ENCODE measurements around the gene FBLN7.
A peak's percentile ranks its signal among the peaks of the same experiment; 100 is the strongest.
"Not testable (repeated sequence)": the region's sequence is repeated elsewhere in the genome, so short reads cannot be mapped to it uniquely, and the experiment has no call there.

FBLN7 gene

DNA sequence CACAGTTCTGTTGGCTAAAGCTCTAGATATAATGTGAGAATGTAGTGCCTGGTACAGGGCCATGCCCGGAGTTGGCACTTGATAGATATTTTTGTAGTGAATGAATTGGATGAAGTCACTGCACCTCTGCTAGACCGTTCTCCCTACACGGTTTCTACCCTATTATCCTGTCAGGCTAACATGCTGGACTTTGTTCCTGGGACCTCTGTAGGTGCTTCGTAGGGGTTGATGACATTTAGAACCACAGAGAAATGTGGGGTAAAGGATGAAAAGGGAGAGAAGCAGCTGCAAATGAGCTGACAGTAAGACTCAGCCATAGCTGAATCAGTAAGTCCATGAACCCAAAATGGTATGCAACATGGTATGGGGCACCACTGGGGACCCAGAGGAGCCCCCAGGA, 4.1 kb upstream of the FBLN7 start:
- peaks cover 5% of the 10 kb centered on the region for H3K9me3 Mint-ChIP-seq (ENCODE audit: low read depth)
- peaks cover 12% of the 10 kb centered on the region for H3K4me1 Mint-ChIP-seq (ENCODE audit: low read depth)
- no peak overlapping the region for H3K4me3 Mint-ChIP-seq
- H3K36me3 Mint-ChIP-seq, result peaks cover 6% of the 10 kb centered on the region
- H3K27me3 Mint-ChIP-seq, result peaks cover 11% of the 10 kb centered on the region
- no peak overlapping the region for H3K27ac Mint-ChIP-seq

DNA sequence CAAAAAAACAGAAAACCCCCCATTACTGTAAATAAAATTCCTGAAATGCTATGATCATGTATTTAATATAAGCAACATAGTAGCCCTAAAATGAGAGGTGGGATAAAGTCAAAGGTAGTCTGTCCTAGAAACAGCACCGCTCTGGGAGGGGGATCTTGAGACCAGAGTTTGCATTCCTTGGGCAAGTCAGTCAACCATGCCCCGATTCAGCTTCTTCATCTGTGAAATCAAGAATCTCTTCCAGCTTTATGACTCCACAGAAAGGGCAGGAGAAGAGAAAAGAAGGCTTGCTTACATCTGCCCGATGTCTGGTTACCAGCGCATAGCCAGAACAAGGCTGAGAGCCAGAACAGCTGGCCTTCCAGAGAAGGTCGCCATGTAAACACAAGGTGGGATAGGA, 2.1 kb upstream of the FBLN7 start:
- Mint-ChIP-seq H3K36me3 (peaks cover 6% of the 10 kb centered on the region), H3K4me1 (ENCODE audit: low read depth) (peaks cover 12% of the 10 kb centered on the region), H3K27ac (no peak overlapping the region), H3K27me3 (peaks cover 16% of the 10 kb centered on the region), H3K4me3 (no peak overlapping the region), H3K9me3 (ENCODE audit: low read depth) (peaks cover 5% of the 10 kb centered on the region)

DNA sequence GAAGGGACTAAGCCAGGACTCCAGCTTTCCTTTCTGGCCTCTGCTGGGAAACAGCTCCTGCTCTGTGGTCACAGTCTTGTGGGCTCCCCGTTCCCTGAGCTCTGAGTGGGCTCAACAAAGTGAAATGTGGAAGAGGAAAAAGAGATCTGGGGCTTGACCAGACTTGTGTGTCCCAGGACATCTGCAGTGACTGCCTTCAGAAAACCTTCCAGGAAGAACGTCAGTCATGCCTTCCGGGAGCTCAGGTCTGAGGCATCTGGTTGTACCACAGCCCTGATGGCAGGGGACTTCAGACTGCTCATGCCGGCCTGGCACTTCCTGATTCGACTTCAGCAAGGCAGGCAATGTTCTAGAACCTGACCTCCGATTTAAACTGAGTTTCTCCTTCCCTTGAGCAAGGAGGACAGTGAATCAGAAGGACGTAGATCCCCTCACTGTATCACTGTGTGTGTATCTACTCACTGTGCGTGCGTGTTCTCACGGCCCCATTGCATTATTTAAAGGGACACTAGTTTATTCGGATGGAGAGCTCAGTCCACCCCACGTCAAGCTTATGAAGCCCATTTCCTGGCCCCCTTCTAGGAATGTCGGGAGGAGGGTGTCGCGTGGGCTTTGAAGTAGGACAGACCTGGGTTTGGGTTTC, 548 bp upstream of the FBLN7 start:
- Mint-ChIP-seq H3K4me1 (ENCODE audit: low read depth) (peaks cover 10% of the 10 kb centered on the region), H3K36me3 (peaks cover 6% of the 10 kb centered on the region), H3K27me3 (peaks cover 16% of the 10 kb centered on the region), H3K4me3 (peak overlapping the region; percentile 78), H3K9me3 (ENCODE audit: low read depth) (peaks cover 3% of the 10 kb centered on the region), H3K27ac (peak overlapping the region; percentile 41)

DNA sequence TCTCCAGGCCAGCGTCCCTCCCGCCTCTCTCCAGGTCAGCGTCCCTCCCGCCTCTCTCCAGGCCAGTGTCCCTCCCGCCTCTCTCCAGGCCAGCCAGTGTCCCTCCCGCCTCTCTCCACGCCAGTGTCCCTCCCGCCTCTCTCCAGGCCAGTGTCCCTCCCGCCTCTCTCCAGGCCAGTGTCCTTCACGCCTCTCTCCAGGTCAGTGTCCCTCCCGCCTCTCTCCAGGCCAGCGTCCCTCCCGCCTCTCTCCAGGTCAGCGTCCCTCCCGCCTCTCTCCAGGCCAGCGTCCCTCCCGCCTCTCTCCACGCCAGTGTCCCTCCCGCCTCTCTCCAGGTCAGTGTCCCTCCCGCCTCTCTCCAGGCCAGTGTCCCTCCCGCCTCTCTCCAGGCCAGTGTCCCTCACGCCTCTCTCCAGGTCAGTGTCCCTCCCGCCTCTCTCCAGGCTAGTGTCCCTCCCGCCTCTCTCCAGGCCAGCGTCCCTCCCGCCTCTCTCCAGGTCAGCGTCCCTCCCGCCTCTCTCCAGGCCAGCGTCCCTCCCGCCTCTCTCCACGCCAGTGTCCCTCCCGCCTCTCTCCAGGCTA, 939 bp downstream of the FBLN7 start:
- peaks cover 16% of the 10 kb centered on the region for H3K27me3 Mint-ChIP-seq
- H3K4me3 Mint-ChIP-seq; H3K36me3 Mint-ChIP-seq; H3K27ac Mint-ChIP-seq; H3K9me3 Mint-ChIP-seq (ENCODE audit: low read depth); H3K4me1 Mint-ChIP-seq (ENCODE audit: low read depth): not testable (repeated sequence)

DNA sequence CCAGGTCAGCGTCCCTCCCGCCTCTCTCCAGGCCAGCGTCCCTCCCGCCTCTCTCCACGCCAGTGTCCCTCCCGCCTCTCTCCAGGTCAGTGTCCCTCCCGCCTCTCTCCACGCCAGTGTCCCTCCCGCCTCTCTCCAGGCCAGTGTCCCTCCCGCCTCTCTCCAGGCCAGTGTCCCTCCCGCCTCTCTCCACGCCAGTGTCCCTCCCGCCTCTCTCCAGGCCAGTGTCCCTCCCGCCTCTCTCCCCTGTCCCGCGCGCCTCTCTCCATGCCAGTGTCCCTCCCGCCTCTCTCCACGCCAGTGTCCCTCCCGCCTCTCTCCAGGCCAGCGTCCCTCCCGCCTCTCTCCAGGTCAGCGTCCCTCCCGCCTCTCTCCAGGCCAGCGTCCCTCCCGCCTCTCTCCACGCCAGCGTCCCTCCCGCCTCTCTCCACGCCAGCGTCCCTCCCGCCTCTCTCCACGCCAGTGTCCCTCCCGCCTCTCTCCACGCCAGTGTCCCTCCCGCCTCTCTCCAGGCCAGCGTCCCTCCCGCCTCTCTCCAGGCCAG, 1.5 kb downstream of the FBLN7 start:
- H3K4me1 Mint-ChIP-seq (ENCODE audit: low read depth); H3K4me3 Mint-ChIP-seq; H3K36me3 Mint-ChIP-seq; H3K9me3 Mint-ChIP-seq (ENCODE audit: low read depth); H3K27ac Mint-ChIP-seq: not testable (repeated sequence)
- H3K27me3 Mint-ChIP-seq, result peaks cover 16% of the 10 kb centered on the region

DNA sequence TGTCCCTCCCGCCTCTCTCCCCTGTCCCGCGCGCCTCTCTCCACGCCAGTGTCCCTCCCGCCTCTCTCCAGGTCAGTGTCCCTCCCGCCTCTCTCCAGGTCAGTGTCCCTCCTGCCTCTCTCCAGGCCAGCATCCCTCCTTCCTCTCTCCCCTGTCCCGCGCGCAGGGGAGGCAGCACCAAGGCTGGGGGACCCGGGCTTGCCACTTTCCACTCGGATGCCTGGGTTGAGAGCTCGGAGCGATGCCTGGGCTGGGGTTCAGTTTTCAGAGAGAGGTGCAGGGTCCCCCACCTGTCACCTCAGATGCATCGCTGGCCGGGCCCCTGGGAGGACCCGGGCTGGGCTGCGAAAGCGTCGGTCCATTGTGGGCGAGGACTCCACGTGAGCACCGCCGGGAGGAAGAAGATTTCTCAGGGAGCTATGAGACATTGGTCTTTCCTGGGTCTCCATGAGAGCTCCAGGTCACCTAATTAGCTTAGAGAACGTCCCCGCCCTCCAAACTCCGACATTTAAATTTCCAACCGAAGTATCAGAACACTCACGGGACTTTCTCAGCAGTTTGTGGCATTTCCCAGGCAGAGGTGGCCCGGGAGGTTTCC, 2.1 kb downstream of the FBLN7 start:
- Mint-ChIP-seq H3K4me1 (ENCODE audit: low read depth) (peaks cover 8% of the 10 kb centered on the region), H3K27me3 (peaks cover 16% of the 10 kb centered on the region), H3K4me3 (peak overlapping the region; percentile 42), H3K36me3 (no peaks in the 10 kb centered on the region), H3K27ac (no peak overlapping the region), H3K9me3 (ENCODE audit: low read depth) (no peaks in the 10 kb centered on the region)

DNA sequence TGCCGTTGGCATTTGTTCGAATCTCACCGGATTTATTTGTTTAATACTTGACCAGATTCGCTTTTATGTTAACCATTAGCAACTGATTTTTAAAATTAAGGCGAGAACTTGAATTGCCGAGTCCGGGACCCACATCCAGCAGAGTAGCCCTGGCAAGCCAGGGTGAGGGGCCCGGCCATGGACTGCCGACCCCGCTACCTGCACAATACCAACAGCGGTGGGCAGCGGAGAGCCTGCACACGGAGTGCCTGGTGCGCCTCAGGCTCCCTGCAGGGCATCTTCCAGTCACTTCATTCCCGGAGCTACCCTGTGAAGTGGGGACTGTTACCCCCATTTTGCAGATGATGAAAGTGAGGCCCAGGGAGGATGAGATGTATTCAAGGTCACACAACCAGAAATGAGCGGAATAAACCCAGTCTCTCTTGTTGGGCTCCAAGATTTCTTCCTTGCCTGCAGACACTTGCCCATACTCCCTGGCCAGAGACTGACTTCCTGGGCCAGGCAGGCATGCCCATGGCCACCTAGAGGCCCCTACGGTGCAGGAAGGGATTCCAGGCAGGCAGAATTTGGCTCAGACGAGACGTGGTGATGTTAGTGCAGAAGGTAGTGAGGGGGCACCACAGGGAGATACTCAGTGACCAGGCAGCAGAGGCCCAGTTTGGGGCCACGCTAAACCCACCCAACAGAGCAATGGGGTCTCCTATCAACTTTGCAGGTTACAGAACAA, 2.9 kb downstream of the FBLN7 start:
- no peaks in the 10 kb centered on the region for H3K9me3 Mint-ChIP-seq (ENCODE audit: low read depth)
- peaks cover 8% of the 10 kb centered on the region for H3K4me1 Mint-ChIP-seq (ENCODE audit: low read depth)
- H3K27me3 Mint-ChIP-seq, result peaks cover 15% of the 10 kb centered on the region
- H3K4me3 Mint-ChIP-seq, result peak overlapping the region; percentile 42
- H3K27ac Mint-ChIP-seq, result no peak overlapping the region
- no peaks in the 10 kb centered on the region for H3K36me3 Mint-ChIP-seq

DNA sequence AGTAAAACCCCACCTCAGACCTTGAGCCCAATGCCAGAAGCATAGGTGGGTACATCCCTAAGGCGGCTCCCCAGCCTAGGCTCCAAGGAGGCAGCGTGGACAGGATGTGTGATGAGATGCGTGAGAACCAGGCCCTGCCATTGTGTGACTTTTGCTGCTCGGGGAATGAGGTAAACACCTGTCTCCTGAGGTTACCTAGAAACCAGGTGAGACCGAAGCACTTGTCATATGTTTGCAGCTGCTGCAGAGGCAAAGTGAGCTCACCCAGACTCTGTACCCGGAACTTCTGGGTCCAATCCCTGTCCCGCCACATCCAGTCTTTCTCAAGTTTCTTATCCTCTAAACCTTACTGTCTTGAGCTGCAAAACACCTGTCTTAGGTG, 3.4 kb downstream of the FBLN7 start:
- Mint-ChIP-seq H3K4me1 (ENCODE audit: low read depth) (peaks cover 8% of the 10 kb centered on the region), H3K27me3 (peaks cover 13% of the 10 kb centered on the region), H3K27ac (no peak overlapping the region), H3K36me3 (no peaks in the 10 kb centered on the region), H3K4me3 (no peak overlapping the region), H3K9me3 (ENCODE audit: low read depth) (no peaks in the 10 kb centered on the region)

DNA sequence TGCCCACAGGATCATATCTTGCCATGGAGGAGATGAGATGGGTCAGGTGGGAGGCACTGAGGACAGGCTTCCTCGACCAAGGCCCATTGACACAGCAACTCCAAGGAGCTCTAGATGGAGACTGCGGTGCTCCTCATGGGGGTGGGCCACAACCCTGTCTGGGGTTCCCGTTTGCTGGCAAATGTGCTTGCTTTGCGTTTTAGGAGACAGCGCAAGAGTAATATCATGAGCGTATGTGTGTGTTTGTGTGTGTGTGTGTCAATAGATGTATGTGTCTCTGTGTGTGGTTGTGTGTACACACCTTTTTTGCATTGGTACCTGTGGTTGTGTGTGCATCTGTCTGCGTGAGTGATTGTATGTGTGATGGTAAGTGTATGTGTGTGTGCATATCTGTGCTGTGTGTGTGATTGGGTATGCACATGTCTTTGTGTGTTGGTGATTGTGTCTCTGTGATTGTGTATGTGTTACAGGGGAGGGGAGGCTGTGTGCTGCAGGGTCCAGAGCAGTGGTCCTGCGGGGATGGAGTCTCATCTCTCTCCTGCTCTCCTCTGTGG, 4.4 kb downstream of the FBLN7 start:
- H3K4me1 Mint-ChIP-seq (ENCODE audit: low read depth), result peaks cover 4% of the 10 kb centered on the region
- peaks cover 9% of the 10 kb centered on the region for H3K27me3 Mint-ChIP-seq
- H3K27ac Mint-ChIP-seq, result no peak overlapping the region
- no peak overlapping the region for H3K4me3 Mint-ChIP-seq
- H3K9me3 Mint-ChIP-seq (ENCODE audit: low read depth), result no peaks in the 10 kb centered on the region
- H3K36me3 Mint-ChIP-seq, result no peaks in the 10 kb centered on the region

DNA sequence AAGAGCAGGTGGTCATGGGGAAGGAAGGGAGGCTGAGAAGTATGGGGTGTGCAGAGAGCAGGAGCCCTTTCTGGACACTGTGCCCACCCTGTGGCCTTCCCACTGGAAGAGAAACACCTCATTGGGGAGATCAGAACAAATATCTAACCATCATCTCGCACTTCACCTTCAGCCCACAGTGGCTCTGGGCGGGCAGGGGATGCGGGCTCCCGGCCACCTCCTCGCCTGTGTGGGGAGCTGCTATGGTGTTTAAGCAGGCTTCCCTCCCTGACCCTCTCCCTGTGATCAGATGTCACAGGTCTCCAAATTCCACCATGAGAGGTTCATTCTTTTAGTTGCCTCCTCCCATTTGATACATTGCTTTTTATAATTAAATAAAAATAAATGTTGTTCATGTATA, 5.0 kb downstream of the FBLN7 start:
- peaks cover 6% of the 10 kb centered on the region for H3K27me3 Mint-ChIP-seq
- no peaks in the 10 kb centered on the region for H3K9me3 Mint-ChIP-seq (ENCODE audit: low read depth)
- no peak overlapping the region for H3K4me3 Mint-ChIP-seq
- no peak overlapping the region for H3K27ac Mint-ChIP-seq
- H3K4me1 Mint-ChIP-seq (ENCODE audit: low read depth), result no peaks in the 10 kb centered on the region
- no peaks in the 10 kb centered on the region for H3K36me3 Mint-ChIP-seq

DNA sequence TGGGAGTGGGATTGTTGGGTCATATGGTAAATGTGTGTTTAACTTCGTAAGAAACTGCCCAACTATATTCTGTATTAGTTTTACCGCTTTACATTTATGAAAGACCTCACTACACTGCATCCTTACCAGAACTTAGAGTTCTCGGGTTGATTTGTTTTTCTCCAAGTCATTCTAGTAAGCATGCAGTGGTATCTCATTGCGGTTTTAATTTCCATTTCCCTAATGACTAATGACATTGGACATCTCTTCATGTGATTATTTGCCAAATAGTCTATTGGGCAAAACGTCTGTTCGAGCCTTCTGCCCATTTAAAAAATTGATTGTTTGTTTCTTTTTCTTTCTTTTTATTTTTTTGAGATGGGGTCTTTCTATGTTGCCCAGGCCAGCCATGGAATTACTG, 6.8 kb downstream of the FBLN7 start:
- Mint-ChIP-seq H3K27ac (no peak overlapping the region), H3K27me3 (peaks cover 6% of the 10 kb centered on the region), H3K4me1 (ENCODE audit: low read depth) (no peaks in the 10 kb centered on the region), H3K4me3 (no peak overlapping the region), H3K36me3 (no peaks in the 10 kb centered on the region), H3K9me3 (ENCODE audit: low read depth) (no peaks in the 10 kb centered on the region)

DNA sequence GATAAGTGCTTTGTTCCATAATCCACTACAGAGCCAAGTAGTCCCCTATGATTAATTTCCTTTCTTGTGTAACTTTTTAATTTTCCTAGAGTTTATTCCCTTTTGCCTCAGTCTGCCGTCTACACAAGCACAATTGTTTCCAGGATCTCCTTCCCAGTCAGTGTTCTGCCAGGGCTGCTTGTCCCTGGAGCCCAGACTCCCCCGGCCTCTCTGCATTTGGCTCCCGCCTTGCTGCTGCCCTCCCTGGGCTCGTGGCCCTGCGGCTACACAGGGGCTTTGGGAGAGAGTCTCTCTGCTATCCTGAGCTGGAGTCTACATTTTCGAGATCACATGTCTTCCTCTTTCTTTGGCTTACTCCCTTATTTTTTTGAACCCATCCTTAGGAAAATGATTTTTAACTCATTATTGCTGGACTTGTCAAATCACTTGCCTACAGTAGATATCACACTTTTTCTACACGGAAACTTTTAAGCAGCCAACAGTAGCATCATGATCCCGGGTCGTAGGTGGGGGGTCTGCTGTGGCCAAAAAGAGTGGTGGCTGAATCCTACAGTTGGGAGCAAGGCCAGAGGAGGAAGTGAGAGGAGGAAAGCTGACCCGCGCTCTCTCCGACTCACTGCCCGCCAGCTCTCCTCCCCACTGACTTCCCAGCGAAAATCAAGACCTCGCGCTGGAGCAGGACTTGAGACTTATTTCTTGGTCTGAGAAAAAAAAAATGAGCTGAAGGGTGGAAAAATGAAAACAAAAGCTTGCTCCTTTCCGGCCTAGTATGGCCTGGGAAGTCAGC, 9.4 kb downstream of the FBLN7 start:
- Mint-ChIP-seq H3K4me1 (ENCODE audit: low read depth) (no peaks in the 10 kb centered on the region), H3K9me3 (ENCODE audit: low read depth) (no peaks in the 10 kb centered on the region), H3K36me3 (no peaks in the 10 kb centered on the region), H3K27me3 (no peaks in the 10 kb centered on the region), H3K4me3 (no peak overlapping the region), H3K27ac (no peak overlapping the region)

DNA sequence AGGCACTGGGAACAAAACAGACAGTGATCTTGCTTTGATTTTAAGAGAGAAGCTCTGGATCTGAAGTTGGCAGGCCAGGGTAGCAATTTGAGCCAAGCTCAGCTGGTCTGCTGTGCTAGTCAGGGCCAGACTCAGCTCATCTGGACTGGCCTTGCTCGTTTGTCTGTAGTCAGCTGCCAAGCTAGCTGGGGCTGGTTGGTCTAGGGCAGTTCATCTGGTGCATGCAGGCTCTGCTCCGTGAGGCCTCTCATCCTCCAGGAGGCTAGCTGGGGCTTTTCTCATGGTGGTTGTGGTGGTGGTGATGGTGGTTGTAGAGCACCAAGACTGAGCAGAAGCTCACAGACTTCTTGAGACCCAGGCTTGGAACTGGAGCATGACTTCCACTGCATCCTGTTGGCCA, 10.3 kb downstream of the FBLN7 start:
- Mint-ChIP-seq H3K4me3 (no peak overlapping the region), H3K9me3 (ENCODE audit: low read depth) (no peaks in the 10 kb centered on the region), H3K4me1 (ENCODE audit: low read depth) (no peaks in the 10 kb centered on the region), H3K36me3 (no peaks in the 10 kb centered on the region), H3K27ac (no peak overlapping the region), H3K27me3 (no peaks in the 10 kb centered on the region)

DNA sequence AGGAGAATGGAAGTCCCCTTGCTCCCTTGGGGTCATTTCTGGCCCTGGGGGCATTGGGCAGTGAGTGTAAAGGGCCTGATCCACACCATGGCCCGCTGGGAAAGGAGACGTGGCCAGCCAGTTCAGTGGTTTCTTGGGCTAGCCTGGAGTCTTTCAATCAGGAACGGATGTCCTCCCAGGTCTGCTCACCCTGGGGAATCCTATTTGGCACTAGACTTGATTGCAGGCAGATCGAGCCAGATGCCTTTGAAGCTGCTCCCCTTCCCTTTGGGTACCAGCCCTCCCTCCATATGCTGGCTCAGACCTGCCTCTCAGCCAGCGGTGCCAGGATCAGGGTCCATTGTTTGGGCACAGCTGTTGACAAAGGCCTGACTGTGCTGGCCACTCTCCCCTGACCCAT, 11.0 kb downstream of the FBLN7 start:
- H3K9me3 Mint-ChIP-seq (ENCODE audit: low read depth), result no peaks in the 10 kb centered on the region
- no peak overlapping the region for H3K27ac Mint-ChIP-seq
- H3K27me3 Mint-ChIP-seq, result no peaks in the 10 kb centered on the region
- H3K36me3 Mint-ChIP-seq, result no peaks in the 10 kb centered on the region
- H3K4me1 Mint-ChIP-seq (ENCODE audit: low read depth), result peaks cover 3% of the 10 kb centered on the region
- no peak overlapping the region for H3K4me3 Mint-ChIP-seq
